ENCODE results near the gene SORCS3. TPM values are rescaled to one million over a fixed set of nuclear protein-coding genes. Genes with fewer than 3 reads are reported as not detected.

SORCS3 gene
- total RNA-seq, 1 donor from 2014 or later, result not detected

GRCh38 chr10:104834580-104834979 is 193.5 kb downstream of the SORCS3 start:
- H3K4me3 ChIP-seq (ENCODE audit: low read depth, low read length), result no peak overlapping the region
- TF ChIP-seq CTCF (IDR thresholded peaks at IDR 0.05; ENCODE audit: insufficient read depth, low read length, severe bottlenecking), result no peak
- FAIRE-seq (no peak), DNase-seq (ENCODE audit: low read depth) (no peak)
- H3K27me3 ChIP-seq (ENCODE audit: control insufficient read depth, insufficient read depth, low read length), result no peaks in the 10 kb centered on the region
- H3K36me3 ChIP-seq (ENCODE audit: control insufficient read depth, insufficient read depth, low read length), result no peaks in the 10 kb centered on the region

GRCh38 chr10:104835422-104835821 is 194.3 kb downstream of the SORCS3 start:
- no peak for DNase-seq (ENCODE audit: low read depth)
- Histone ChIP-seq H3K4me3 (ENCODE audit: low read depth, low read length) (no peak overlapping the region), H3K36me3 (ENCODE audit: control insufficient read depth, insufficient read depth, low read length) (no peaks in the 10 kb centered on the region), H3K27me3 (ENCODE audit: control insufficient read depth, insufficient read depth, low read length) (no peaks in the 10 kb centered on the region)
- no peak for TF ChIP-seq CTCF (IDR thresholded peaks at IDR 0.05; ENCODE audit: insufficient read depth, low read length, severe bottlenecking)
- FAIRE-seq, result no peak

GRCh38 chr10:104842704-104843103 is 201.6 kb downstream of the SORCS3 start:
- Histone ChIP-seq H3K4me3 (ENCODE audit: low read depth, low read length) (no peak overlapping the region), H3K36me3 (ENCODE audit: control insufficient read depth, insufficient read depth, low read length) (no peaks in the 10 kb centered on the region), H3K27me3 (ENCODE audit: control insufficient read depth, insufficient read depth, low read length) (no peaks in the 10 kb centered on the region)
- FAIRE-seq (no peak), DNase-seq (ENCODE audit: low read depth) (no peak)
- TF ChIP-seq CTCF (IDR thresholded peaks at IDR 0.05; ENCODE audit: insufficient read depth, low read length, severe bottlenecking), result no peak

GRCh38 chr10:104844073-104844472 is 203.0 kb downstream of the SORCS3 start:
- no peak for TF ChIP-seq CTCF (IDR thresholded peaks at IDR 0.05; ENCODE audit: insufficient read depth, low read length, severe bottlenecking)
- H3K4me3 ChIP-seq (ENCODE audit: low read depth, low read length), result no peak overlapping the region
- no peak for FAIRE-seq
- H3K36me3 ChIP-seq (ENCODE audit: control insufficient read depth, insufficient read depth, low read length), result no peaks in the 10 kb centered on the region
- no peaks in the 10 kb centered on the region for H3K27me3 ChIP-seq (ENCODE audit: control insufficient read depth, insufficient read depth, low read length)
- DNase-seq (ENCODE audit: low read depth), result no peak

- H3K36me3 ChIP-seq (ENCODE audit: control insufficient read depth, insufficient read depth, low read length), result no peaks in the 10 kb centered on the region
- H3K4me3 ChIP-seq (ENCODE audit: low read depth, low read length), result no peak overlapping the region
- no peaks in the 10 kb centered on the region for H3K27me3 ChIP-seq (ENCODE audit: control insufficient read depth, insufficient read depth, low read length)
- FAIRE-seq, result no peak
- TF ChIP-seq CTCF (IDR thresholded peaks at IDR 0.05; ENCODE audit: insufficient read depth, low read length, severe bottlenecking), result no peak
- no peak for DNase-seq (ENCODE audit: low read depth)
Observed at GRCh38 chr10:104850023-104850422, 208.9 kb downstream of the SORCS3 start.

GRCh38 chr10:104867966-104868598 is 227.0 kb downstream of the SORCS3 start:
- FAIRE-seq (no peak), DNase-seq (ENCODE audit: low read depth) (peak; percentile 1)
- Histone ChIP-seq H3K27me3 (ENCODE audit: control insufficient read depth, insufficient read depth, low read length) (no peaks in the 10 kb centered on the region), H3K36me3 (ENCODE audit: control insufficient read depth, insufficient read depth, low read length) (no peaks in the 10 kb centered on the region), H3K4me3 (ENCODE audit: low read depth, low read length) (no peak overlapping the region)
- TF ChIP-seq CTCF (IDR thresholded peaks at IDR 0.05; ENCODE audit: insufficient read depth, low read length, severe bottlenecking), result no peak

Data from bronchial epithelial cell (primary cell).